ENCODE measurements around the gene PSAP.
"Not testable (repeated sequence)": the region's sequence is repeated elsewhere in the genome, so short reads cannot be mapped to it uniquely, and the experiment has no call there.

PSAP gene

DNA sequence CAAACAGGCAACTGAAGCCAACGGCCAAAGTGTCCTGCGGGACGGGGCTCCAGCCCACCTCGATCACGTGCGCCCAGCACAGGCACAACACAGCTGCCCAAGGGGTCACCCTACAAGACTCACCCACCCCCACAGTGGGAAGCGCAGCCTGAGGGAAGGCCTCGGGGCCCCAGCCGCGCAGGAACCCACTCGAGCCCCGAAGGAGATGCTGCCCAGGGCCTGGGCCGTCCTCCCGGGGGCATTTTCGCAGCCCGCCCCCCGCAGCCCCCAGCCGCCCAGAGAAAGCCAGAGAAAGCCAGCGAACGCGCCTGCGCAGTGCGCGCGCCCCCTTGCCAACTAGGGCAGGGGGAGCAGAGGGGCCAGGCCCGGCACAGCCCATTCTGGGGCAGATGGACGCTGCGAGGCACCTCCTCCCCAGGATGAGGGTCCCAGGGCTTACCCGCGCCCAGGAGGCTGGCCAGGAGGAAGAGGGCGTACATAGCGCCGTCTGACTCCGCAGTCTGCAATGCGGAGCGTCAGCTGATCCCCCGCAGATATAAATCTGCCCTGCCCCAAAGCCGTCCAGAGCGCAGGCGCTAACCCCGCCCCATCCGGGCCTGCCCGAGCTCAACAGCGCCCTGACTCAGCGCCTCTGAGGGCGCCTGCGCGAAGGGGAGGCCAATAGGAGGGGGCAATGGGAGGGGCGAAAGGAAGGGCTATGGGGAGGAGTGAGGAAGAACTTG lies at the start of gene PSAP:
Gene PSAP (minus strand): TSS at position 509 of the 722 bp plus-strand sequence. CDS start 30 bp downstream, at position 479.
- peak; percentile 98 for DNase-seq

DNA sequence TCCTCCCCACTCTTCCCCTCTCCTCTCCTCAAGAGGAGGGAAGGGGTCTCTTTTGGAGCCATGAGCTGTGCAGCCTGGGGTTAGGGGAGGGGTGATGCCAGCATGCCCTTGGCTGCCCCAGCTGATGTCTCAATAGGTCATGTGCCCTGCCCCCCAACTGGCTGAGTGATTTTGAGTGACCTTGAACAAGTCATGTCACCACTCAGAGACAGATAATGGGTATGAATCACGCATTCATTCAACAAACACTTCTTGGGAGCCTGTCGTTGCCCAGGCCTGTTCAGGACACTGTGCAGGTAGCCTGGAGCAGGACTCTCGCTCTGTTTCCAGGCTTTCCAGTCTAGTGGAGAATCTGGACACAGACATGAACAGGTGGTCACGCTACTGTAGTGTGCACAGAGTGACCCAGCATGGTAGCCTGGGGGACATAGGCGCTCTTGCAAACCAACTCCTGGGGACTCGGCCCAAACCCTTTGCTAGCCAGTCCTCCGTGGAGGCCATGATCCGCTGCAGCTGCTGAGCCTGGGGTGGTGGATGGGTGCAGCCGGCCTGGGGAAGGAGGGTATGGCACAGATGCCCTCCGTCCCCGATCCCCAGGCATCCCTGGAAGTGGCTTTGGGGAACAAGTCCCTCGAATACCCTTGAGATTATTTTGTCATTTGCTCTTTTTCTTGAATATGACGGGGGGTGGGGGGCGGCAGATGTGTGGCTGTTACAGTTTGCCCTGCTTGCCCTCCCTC lies 49.6 kb upstream of the PSAP start:
- no peak for DNase-seq

- no peak for DNase-seq
Observed at GRCh38 chr10:71899665-71900412, 48.8 kb upstream of the PSAP start.

GRCh38 chr10:71898346-71898745 lies 47.3 kb upstream of the PSAP start:
- DNase-seq = not testable (repeated sequence)

DNA sequence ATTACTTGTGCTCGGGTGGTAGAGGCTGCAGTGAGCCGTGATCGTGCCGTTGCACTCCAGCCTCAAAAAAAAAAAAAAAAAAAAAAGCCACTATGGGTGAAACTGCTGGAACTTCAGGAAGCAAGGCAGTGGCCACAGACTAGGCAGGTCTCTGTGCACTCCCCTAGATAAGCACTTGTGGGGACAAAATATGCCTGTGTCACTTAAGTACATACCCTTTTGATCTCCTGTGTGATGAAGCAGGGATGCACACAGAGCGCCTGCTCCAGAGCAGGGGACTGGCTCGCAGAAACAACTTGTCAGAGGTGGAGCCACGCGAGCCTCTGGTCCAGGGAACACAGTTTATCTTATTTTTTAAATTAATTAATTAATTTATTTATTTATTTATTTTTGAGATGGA lies 42.9 kb upstream of the PSAP start:
- no peak for DNase-seq

DNA sequence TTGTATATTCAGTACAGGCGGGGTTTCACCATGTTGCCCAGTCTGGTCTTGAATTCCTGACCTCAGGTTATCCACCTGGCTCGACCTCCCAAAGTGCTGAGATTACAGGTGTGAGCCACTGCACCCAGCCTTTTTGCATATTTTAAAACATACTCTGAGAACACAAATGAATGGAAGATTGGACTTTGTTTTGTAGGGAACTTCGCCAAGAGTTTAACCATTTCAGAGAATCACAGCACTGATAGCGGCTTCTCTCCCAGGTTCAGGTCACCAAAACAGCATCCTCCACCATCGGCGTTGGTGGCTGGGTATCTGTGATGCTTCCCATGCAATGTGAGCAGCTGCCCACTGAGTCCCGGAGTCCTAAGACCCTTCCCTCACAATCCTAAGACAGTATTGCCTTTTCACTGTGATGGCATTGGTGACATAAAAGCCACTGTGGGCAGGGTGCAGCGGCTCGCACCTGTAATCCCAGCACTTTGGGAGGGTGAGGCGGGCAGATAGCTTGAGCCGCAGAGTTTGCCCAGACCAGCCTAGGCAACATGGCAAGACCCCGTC lies 42.3 kb upstream of the PSAP start:
- DNase-seq = no peak

- no peak for DNase-seq
Observed at GRCh38 chr10:71891437-71891836, 40.4 kb upstream of the PSAP start.

- no peak for DNase-seq
Observed at GRCh38 chr10:71889388-71889987, 38.4 kb upstream of the PSAP start.

DNA sequence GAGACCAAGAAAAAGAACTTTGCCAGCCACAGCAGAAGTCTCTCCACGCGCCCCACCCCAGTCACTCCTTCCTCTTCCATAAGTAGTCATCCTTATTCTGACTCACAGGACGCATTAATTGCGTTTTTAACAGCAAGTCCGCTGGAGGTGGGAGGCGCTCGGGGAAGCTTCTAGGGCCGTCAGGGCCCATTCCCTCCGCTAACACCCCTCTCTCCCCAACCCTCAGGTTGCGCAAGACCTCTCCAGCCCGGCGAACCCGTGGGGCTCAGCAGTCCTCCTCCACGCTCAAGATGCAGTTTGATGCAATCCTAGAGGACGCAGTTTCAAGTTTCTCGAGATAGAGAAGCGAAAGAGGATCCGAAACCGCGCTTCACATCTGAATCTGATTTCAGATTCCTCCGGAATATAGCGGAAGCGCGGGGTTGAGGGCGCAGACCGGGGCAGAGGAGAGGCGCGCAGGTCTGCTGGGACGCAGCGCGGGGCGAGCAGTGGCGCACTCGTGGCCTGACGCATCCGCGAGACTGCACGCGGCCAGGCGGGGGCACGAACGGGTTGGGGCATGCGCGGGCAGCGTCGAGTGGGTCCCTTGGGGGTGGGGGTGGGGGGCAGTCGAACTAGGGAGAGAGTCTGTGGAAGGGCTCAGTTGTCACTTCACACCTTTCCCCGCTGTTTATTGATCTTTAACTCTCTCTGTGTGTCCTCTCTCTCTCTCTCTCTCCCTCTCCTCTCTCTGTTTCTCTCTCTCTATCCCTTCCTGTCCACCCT lies 37.8 kb upstream of the PSAP start:
- DNase-seq = peak; percentile 78

- no peak for DNase-seq
Observed at GRCh38 chr10:71888248-71888622, 37.2 kb upstream of the PSAP start.

DNA sequence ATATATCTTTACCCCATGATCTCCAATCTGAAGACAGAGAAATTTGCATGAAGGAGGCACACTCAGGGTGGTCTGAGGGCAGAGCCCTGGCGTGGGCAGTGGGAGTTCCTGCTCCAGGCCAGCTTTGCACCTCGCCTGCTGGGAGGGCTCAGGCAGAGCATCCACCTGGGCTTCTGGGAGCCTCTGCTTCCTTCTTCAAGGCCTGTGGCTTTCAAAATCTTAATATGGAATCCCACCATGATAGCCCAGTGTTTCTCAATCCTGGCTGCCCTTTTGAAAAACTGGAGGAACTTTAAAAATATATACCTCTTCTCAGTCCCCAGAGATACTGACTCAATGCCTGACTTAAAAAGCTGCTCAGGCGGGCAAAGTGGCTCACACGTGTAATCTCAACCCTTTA lies 36.7 kb upstream of the PSAP start:
- DNase-seq = no peak

DNA sequence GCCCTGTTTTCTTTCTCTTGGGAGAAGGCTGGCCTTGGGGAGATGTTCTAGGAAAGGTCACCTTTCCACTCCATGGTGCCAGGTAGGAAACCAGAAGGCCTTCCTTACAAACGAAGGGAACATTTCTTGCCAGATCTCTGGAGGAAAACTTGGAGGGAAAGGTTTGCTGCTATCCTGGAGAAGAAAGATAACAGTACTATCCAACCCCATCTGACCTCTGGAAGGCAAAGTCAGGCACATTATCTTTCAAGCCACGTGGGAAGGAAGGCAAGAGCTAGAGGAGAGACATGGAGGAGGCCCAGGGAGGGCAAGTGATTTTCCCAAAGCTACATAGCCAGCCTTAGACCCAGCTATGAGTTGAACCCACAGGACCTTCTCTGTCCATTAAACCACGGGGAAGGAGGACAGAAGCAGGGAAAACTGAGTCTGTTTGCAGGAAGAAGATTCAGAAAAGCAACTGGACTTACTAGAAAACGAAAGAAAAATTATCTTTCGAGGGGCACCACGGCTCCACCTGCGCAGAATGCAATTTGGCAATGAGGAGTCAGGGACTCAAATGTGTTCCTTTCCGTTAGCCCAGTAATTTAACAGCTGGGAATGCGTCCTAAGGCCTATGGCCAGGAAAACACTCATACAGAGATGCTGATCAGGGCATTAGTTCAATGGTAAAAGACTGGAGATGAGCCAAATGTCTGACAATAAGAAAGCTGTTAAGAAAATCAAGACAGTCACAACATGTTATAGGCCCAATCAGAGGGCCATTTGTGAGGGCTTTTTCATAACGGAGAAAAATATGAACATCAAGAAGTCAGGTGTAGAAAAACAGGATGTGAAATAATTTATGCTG lies 32.0 kb upstream of the PSAP start:
- no peak for DNase-seq

DNA sequence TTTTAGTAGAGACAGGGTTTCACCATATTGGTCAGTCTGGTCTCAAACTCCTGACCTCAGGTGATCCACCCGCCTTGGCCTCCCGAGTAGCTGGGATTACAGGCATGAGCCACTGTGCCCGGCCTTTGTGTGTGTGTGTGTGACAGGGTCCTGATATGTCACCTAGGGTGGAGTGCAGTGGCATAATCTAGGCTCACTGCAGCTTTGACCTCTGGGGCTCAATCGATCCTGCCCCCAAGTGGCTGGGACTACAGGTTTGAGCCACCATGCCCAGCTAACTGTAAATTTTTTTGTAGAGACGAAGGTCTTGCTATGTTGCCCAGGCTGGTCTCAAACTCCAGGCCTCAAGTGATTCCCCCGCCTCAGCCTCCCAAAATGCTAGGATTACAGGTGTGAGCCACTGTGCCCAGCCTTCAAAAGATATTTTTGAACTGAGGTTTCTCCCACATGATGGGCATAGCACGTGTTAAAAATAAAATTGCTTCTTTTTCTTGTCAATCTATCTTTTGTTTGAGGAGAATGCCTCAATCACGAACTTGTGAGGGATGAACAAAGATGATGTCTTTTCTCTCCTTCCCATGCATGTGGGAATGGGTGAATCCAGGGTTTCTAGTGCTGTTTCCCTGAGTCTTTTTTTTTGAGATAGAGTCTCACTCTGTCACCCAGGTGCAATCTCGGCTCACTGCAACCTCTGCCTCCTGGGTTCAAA lies 30.8 kb upstream of the PSAP start:
- no peak for DNase-seq

DNA sequence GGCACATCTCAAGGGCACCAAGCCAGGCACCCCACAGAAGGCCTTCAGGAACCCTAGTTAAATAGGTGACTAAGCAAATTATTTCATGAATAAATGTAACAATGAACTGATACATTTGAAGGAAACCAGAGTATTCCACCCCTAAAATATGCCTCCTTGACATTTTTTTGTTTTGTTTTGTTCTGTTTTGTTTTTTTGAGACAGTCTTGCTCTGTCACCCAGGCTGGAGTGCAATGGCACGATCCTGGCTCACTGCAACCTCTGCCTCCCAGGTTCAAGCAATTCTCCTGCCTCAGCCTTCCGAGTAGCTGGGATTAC lies 30.2 kb upstream of the PSAP start:
- not testable (repeated sequence) for DNase-seq

DNA sequence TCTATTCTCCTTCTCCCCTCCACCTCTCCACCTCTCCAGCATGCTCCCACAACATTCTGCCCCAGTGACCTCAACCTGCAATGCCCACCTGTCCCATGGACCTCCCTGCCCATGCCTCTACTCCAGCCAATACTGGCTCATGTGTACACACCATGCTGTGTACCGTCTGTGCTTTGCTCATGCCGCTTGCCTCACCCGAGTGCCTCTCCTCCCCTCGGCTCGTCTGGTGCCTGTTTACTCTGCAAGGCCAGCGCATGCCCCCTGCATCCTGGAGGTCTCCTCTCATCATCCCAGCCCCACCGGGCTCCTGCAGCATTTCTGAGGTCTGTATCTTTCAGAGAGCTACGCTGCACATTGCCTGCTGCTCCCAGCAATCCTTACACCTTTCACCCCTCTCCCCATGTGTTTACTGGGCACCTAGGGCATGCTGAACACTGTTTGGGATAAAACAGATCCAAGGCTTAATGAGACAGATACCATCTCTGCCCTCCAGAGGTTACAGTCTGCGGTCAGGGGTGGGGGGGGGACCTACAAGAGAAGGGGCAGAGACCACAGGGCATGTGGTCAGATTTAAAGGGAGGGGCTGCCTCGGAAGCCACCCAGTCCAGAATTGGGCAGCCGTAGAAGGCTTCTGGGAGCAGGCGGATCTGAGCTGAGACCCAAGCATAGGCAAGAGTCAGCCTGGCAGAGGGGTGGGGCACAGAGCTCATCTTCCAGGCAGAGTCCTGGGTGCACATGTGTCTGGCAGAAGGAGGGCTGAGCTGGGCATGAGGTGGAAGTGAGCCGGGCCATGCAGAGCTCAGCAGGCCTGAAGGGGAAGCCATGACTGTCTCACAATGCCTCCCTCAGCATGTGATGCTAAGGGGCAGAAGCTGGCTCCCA lies 29.6 kb upstream of the PSAP start:
- no peak for DNase-seq

GRCh38 chr10:71878327-71879034 lies 27.4 kb upstream of the PSAP start:
- DNase-seq = no peak

DNA sequence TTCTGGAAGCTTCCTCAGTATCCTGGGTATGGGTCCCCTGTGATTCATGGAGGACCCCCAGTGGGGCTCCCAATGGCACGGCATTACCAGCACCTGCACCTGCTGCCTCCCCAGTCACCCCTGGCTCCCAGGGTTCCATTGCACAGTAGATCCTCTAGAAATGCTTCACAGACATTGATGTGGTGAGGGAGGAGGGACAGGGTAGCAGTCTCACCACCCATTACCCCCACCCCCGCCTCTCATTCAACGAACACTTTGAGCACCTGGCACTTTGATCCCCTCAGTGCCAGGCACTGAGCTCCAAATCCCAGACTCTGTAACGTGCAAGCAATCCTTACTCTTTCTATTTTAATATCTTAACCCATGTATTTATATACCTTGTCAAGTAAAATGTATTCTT lies 26.8 kb upstream of the PSAP start:
- no peak for DNase-seq

DNA sequence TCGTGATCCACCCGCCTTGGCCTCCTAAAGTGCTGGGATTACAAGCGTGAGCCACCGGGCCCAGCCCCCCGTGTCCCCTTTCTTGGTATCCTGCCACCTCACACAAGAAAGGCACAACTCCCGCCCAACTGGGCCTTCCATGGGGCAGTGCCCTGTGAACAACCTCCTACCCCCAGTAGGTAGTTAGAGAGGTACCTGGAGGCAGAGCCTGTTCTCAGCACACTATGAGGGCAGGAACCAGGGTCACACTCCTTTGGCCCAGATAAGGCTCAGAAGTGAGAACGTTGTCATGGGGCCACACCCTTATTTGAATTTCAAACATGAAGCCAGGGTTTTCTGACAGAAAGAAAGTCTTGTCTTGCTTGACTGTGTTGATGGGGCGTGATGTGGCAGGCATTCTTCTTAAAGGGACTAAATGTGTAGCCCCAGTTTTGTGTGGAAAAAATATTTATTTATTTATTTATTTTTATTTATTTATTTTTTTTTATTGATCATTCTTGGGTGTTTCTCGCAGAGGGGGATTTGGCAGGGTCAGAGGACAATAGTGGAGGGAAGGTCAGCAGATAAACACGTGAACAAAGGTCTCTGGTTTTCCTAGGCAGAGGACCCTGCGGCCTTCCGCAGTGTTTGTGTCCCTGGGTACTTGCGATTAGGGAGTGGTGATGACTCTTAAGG lies 23.8 kb upstream of the PSAP start:
- not testable (repeated sequence) for DNase-seq
